Measurements from ENCODE around the gene PLPP2. TPM values are rescaled to one million over a fixed set of nuclear protein-coding genes. Genes with fewer than 3 reads are reported as not detected.

Gene PLPP2
- total RNA-seq, 5 donors from 2014 or later (not counting 1 experiment from before 2014, with no cell fraction given): 0.23 to 2.3 (median 1.1) TPM

DNA sequence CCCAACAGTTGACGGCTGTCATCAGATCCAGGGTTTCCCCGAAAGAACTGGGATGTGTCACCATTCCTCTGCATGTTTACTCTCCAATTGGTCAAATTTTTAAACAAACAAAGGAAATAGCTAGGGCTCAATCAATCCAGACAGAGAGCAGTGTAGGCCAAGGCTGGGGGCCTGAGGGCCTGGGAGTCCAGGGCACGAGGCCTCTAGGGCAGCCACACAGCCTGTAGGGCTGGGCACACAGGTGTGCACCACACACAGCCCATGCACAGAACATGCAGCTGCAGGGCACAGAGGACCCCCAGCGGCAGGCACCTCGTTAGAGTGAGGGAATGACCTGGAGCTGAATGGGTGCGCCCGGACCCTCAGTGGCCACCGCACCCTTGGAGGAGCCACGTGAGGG, 43.9 kb upstream of the PLPP2 start:
- POLR2A ChIA-PET: no interaction called here
- no peak overlapping the region for H3K27ac ChIP-seq (ENCODE audit: low read length)
- whole genome bisulfite sequencing (ENCODE audit: insufficient coverage): 95% methylated on average over 9 of the region's 9 CpGs
- no peaks in the 10 kb centered on the region for H3K9me3 ChIP-seq
- peaks cover 0 to 4% (median 0%) of the 10 kb centered on the region in 3 donors for H3K9me3 Mint-ChIP-seq
- H3K36me3 Mint-ChIP-seq: peaks cover 31% of the 10 kb centered on the region
- peaks cover 24 to 27% (median 24%) of the 10 kb centered on the region in 3 donors for H3K4me1 Mint-ChIP-seq
- no peaks in the 10 kb centered on the region for H3K4me1 ChIP-seq (ENCODE audit: control insufficient read depth in 1 of 2, extremely low read depth in 1 of 2, insufficient read depth in 2 of 2, low read length in 2 of 2)
- peaks cover 11 to 25% of the 10 kb centered on the region in 2 donors for H3K36me3 ChIP-seq (ENCODE audit: control insufficient read depth in 2 of 2, extremely low read depth in 1 of 2, insufficient read depth in 1 of 2, low read length in 1 of 2)
- ATAC-seq (replicated peaks in 1 of 4): no peak
- CTCF ChIA-PET: interaction anchor here in 1 of 2 donors (0.5 kb wide), 1 partner anchor 37 kb away, joined by 5 read pairs; no protein-coding TSS in a partner anchor
- H3K4me3 Mint-ChIP-seq: no peak overlapping the region
- H3K27me3 ChIP-seq (replicated peaks in 1 of 2; ENCODE audit: control insufficient read depth in 2 of 2, extremely low read depth in 1 of 2, insufficient read depth in 2 of 2, low read length in 1 of 2): no peaks in the 10 kb centered on the region
- DNase-seq: no peak
- H3K27ac Mint-ChIP-seq: no peak overlapping the region
- no peaks in the 10 kb centered on the region for H3K27me3 Mint-ChIP-seq
- no peak overlapping the region for H3K4me3 ChIP-seq (ENCODE audit: control insufficient read depth in 1 of 2, extremely low read depth in 1 of 2, low read length in 1 of 2)

DNA sequence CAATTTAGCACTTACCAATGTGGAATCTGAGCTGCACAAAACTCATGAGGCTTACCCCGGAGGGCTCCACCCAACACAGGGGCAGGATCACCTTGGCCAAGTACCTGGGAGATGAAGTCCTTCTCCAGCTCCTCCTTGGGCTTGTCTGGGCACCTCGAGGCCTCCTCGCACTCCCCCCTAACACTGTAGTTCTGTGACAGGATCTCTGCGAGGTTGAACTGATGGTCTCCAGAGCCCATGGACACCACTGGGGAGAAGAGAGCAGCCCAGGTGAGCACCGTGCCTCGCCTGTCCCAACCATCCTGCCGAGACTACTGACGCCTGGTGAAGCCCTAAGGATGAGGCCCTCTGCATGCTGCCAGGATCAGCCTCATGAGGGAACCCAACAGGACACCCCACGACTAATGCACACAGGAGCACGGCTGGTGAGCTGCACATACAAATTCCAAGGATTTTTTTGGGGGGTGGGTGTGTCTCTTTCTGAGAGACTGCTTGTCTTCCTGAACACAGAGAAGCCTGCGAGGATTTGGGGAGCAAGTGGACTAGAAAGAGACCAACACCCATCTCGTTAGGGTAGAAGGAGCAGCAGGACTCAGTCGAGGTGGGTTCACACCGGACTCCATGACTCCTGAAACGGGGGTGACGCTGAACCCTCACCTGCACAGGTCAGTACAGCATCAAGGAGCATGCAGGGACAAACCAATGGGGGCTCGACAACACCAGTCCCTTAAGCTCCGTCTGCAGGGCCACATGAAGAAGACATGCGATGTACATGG, 43.3 kb upstream of the PLPP2 start:
- ChIA-PET CTCF (no interaction called here), POLR2A (no interaction called here)
- 100% methylated on average over 15 of the region's 19 CpGs for WGBS (ENCODE audit: insufficient coverage)
- H3K36me3 ChIP-seq (ENCODE audit: control insufficient read depth in 2 of 2, extremely low read depth in 1 of 2, insufficient read depth in 1 of 2, low read length in 1 of 2): peaks cover 16 to 31% of the 10 kb centered on the region in 2 donors
- Mint-ChIP-seq H3K27ac (no peak overlapping the region), H3K36me3 (peaks cover 30% of the 10 kb centered on the region), H3K4me3 (no peak overlapping the region), H3K4me1 (peaks cover 18 to 21% (median 18%) of the 10 kb centered on the region in 3 donors), H3K9me3 (peaks cover 0 to 4% (median 0%) of the 10 kb centered on the region in 3 donors), H3K27me3 (no peaks in the 10 kb centered on the region)
- no peaks in the 10 kb centered on the region for H3K27me3 ChIP-seq (replicated peaks in 1 of 2; ENCODE audit: control insufficient read depth in 2 of 2, extremely low read depth in 1 of 2, insufficient read depth in 2 of 2, low read length in 1 of 2)
- no peak overlapping the region for H3K4me3 ChIP-seq (ENCODE audit: control insufficient read depth in 1 of 2, extremely low read depth in 1 of 2, low read length in 1 of 2)
- no peaks in the 10 kb centered on the region for H3K9me3 ChIP-seq
- ATAC-seq (replicated peaks in 1 of 4) (no peak), DNase-seq (no peak)
- no peaks in the 10 kb centered on the region for H3K4me1 ChIP-seq (ENCODE audit: control insufficient read depth in 1 of 2, extremely low read depth in 1 of 2, insufficient read depth in 2 of 2, low read length in 2 of 2)
- H3K27ac ChIP-seq (ENCODE audit: low read length): no peak overlapping the region

DNA sequence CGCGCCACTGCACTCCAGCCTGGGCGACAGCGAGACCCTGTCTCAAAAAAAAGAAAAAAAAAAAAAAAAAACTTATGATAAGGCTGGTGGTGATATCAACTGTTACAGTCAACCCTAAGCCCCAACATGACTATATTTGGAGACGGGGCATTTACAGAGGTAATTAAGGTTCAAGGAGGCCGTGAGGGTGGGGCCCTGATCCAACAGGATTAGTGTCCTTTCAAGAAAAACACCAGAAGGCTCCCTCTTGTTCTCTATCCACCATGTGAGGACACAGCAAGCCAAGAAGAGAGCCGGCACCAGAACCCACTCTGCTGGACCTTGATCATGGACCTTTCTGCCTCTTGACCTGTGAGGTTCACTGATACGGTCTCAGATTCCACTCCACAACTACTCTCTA, 39.3 kb upstream of the PLPP2 start:
- Histone ChIP-seq H3K27me3 (replicated peaks in 1 of 2; ENCODE audit: control insufficient read depth in 2 of 2, extremely low read depth in 1 of 2, insufficient read depth in 2 of 2, low read length in 1 of 2) (no peaks in the 10 kb centered on the region), H3K4me3 (ENCODE audit: control insufficient read depth in 1 of 2, extremely low read depth in 1 of 2, low read length in 1 of 2) (no peak overlapping the region), H3K36me3 (ENCODE audit: control insufficient read depth in 2 of 2, extremely low read depth in 1 of 2, insufficient read depth in 1 of 2, low read length in 1 of 2) (peaks cover 34 to 68% of the 10 kb centered on the region in 2 donors), H3K27ac (ENCODE audit: low read length) (no peak overlapping the region), H3K4me1 (ENCODE audit: control insufficient read depth in 1 of 2, extremely low read depth in 1 of 2, insufficient read depth in 2 of 2, low read length in 2 of 2) (no peaks in the 10 kb centered on the region), H3K9me3 (no peaks in the 10 kb centered on the region)
- Mint-ChIP-seq H3K4me1 (no peaks in the 10 kb centered on the region), H3K27ac (no peak overlapping the region), H3K9me3 (peaks cover 0 to 14% (median 4%) of the 10 kb centered on the region in 3 donors), H3K27me3 (no peaks in the 10 kb centered on the region), H3K36me3 (peaks cover 54% of the 10 kb centered on the region), H3K4me3 (no peak overlapping the region)
- ChIA-PET POLR2A (no interaction called here), CTCF (no interaction called here)
- no peak for ATAC-seq (replicated peaks in 1 of 4)
- DNase-seq: no peak
- WGBS (ENCODE audit: insufficient coverage): 100% methylated on average over 2 of the region's 8 CpGs

DNA sequence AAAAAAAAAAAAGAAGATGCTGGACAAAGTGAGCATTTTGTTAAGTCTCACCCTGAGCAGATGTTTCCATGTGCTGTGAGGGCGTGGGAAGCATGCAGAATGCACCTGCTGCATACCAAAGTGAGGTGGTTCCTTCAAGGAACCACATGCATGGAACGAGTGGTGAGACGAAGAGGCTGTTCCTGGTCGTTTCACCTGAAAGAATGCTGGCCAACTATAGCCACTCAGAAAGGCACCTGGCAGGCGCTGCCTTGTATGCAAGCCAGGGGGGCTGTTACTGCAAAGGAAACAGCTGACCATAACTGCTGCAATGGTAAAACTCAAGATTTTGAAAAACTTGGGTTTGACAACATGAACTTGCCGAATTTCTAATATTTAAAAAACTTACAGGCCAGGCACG, 38.7 kb upstream of the PLPP2 start:
- Mint-ChIP-seq H3K9me3 (peaks cover 0 to 14% (median 4%) of the 10 kb centered on the region in 3 donors), H3K4me3 (no peak overlapping the region), H3K27me3 (no peaks in the 10 kb centered on the region), H3K4me1 (no peaks in the 10 kb centered on the region), H3K27ac (no peak overlapping the region), H3K36me3 (peaks cover 53% of the 10 kb centered on the region)
- CTCF ChIA-PET: no interaction called here
- no peaks in the 10 kb centered on the region for H3K4me1 ChIP-seq (ENCODE audit: control insufficient read depth in 1 of 2, extremely low read depth in 1 of 2, insufficient read depth in 2 of 2, low read length in 2 of 2)
- H3K27ac ChIP-seq (ENCODE audit: low read length): no peak overlapping the region
- no peaks in the 10 kb centered on the region for H3K27me3 ChIP-seq (replicated peaks in 1 of 2; ENCODE audit: control insufficient read depth in 2 of 2, extremely low read depth in 1 of 2, insufficient read depth in 2 of 2, low read length in 1 of 2)
- WGBS (ENCODE audit: insufficient coverage): 99% methylated on average over 5 of the region's 7 CpGs
- ATAC-seq (replicated peaks in 1 of 4) (no peak), DNase-seq (no peak)
- no peaks in the 10 kb centered on the region for H3K9me3 ChIP-seq
- no peak overlapping the region for H3K4me3 ChIP-seq (ENCODE audit: control insufficient read depth in 1 of 2, extremely low read depth in 1 of 2, low read length in 1 of 2)
- peaks cover 28 to 73% of the 10 kb centered on the region in 2 donors for H3K36me3 ChIP-seq (ENCODE audit: control insufficient read depth in 2 of 2, extremely low read depth in 1 of 2, insufficient read depth in 1 of 2, low read length in 1 of 2)
- POLR2A ChIA-PET: no interaction called here

DNA sequence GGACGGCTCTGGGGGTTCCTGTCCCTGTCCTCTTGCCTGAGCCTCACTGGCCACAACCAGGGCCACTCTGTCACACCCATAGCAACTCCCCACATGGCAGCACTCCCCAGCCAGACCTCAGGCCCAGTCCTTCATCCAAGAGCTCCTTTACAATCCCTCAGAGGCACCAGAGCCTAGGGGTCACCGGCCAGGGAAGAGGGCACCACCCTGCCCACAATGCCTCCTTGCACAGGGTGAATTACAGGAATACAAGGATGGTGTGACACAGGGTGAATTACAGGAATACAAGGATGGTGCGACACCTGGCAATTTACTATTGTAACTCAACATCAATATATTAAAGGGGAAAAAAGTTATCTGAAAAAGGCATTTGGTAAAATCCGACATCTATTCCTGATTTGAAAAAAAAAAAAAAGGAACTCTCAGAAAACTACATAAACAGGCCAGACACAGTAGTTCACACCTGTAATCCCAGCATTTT, 36.9 kb upstream of the PLPP2 start:
- Histone ChIP-seq H3K36me3 (ENCODE audit: control insufficient read depth in 2 of 2, extremely low read depth in 1 of 2, insufficient read depth in 1 of 2, low read length in 1 of 2) (peaks cover 33 to 67% of the 10 kb centered on the region in 2 donors), H3K9me3 (no peaks in the 10 kb centered on the region), H3K27me3 (replicated peaks in 1 of 2; ENCODE audit: control insufficient read depth in 2 of 2, extremely low read depth in 1 of 2, insufficient read depth in 2 of 2, low read length in 1 of 2) (no peaks in the 10 kb centered on the region), H3K4me3 (ENCODE audit: control insufficient read depth in 1 of 2, extremely low read depth in 1 of 2, low read length in 1 of 2) (no peak overlapping the region), H3K27ac (ENCODE audit: low read length) (no peak overlapping the region), H3K4me1 (ENCODE audit: control insufficient read depth in 1 of 2, extremely low read depth in 1 of 2, insufficient read depth in 2 of 2, low read length in 2 of 2) (no peaks in the 10 kb centered on the region)
- 100% methylated on average over 1 of the region's 4 CpGs for WGBS (ENCODE audit: insufficient coverage)
- peaks cover 48% of the 10 kb centered on the region for H3K36me3 Mint-ChIP-seq
- CTCF ChIA-PET: no interaction called here
- ATAC-seq (replicated peaks in 1 of 4) (no peak), DNase-seq (no peak)
- no peak overlapping the region for H3K27ac Mint-ChIP-seq
- no peaks in the 10 kb centered on the region for H3K27me3 Mint-ChIP-seq
- H3K4me1 Mint-ChIP-seq: no peaks in the 10 kb centered on the region
- peaks cover 0 to 14% (median 4%) of the 10 kb centered on the region in 3 donors for H3K9me3 Mint-ChIP-seq
- no peak overlapping the region for H3K4me3 Mint-ChIP-seq
- POLR2A ChIA-PET: no interaction called here

DNA sequence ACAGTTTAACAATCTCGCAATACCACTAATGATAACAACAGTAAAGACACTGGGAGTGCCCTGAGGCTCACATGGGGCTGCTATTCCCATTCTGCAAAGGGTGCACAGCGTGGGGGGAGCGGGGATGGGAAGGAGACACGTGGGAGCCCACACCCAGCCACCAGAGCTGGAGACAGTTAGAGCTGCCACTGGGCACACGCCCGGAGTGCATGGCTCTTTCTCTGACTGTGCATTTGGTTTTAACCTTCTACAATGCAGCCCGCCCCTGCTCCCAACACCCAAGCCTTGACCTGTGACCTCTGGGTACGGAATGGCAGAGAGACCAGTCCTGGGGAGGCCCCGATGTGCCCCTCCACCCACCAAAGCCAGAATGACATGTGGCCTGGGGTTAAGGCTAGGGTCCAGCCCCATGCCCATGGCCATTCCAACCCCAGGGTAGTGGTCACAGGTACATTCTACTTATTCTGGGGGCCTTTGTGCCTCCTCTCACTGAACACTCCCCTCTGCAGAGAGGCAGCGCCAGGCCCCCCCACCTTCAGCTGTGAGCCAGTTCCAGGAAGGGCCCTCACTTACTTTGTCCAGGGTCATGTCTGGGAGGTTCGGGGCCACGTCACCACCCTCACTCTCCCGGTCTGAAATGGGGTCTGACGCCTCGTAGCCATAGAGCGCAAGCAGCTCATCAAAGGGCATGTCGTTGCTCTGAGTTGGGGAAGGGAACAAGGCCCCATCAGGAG, 36.3 kb upstream of the PLPP2 start:
- H3K4me1 Mint-ChIP-seq: no peaks in the 10 kb centered on the region
- WGBS (ENCODE audit: insufficient coverage): 95% methylated on average over 9 of the region's 17 CpGs
- POLR2A ChIA-PET: no interaction called here

More for the DNA sequence above, 36.3 kb upstream of the PLPP2 start:
- no peak overlapping the region for H3K4me3 Mint-ChIP-seq
- DNase-seq: no peak
- H3K36me3 ChIP-seq (ENCODE audit: control insufficient read depth in 2 of 2, extremely low read depth in 1 of 2, insufficient read depth in 1 of 2, low read length in 1 of 2): peaks cover 34 to 67% of the 10 kb centered on the region in 2 donors
- H3K9me3 Mint-ChIP-seq: peaks cover 0 to 14% (median 4%) of the 10 kb centered on the region in 3 donors
- H3K36me3 Mint-ChIP-seq: peaks cover 48% of the 10 kb centered on the region
- no peak overlapping the region for H3K27ac ChIP-seq (ENCODE audit: low read length)
- CTCF ChIA-PET: no interaction called here
- H3K27ac Mint-ChIP-seq: no peak overlapping the region
- H3K9me3 ChIP-seq: no peaks in the 10 kb centered on the region
- no peaks in the 10 kb centered on the region for H3K27me3 Mint-ChIP-seq
- H3K27me3 ChIP-seq (replicated peaks in 1 of 2; ENCODE audit: control insufficient read depth in 2 of 2, extremely low read depth in 1 of 2, insufficient read depth in 2 of 2, low read length in 1 of 2): no peaks in the 10 kb centered on the region
- H3K4me3 ChIP-seq (ENCODE audit: control insufficient read depth in 1 of 2, extremely low read depth in 1 of 2, low read length in 1 of 2): no peak overlapping the region
- no peaks in the 10 kb centered on the region for H3K4me1 ChIP-seq (ENCODE audit: control insufficient read depth in 1 of 2, extremely low read depth in 1 of 2, insufficient read depth in 2 of 2, low read length in 2 of 2)
- no peak for ATAC-seq (replicated peaks in 1 of 4)
